GM18520 (cell line): ENCODE results near the gene KCNN2.

Experiments
- ATAC-seq: cut with Tn5 transposase; IDR thresholded peaks from one replicate; pipeline ENCODE4 v1.9.1; 2021; ENCODE audit not compliant: unreplicated experiment

KCNN2 gene

DNA sequence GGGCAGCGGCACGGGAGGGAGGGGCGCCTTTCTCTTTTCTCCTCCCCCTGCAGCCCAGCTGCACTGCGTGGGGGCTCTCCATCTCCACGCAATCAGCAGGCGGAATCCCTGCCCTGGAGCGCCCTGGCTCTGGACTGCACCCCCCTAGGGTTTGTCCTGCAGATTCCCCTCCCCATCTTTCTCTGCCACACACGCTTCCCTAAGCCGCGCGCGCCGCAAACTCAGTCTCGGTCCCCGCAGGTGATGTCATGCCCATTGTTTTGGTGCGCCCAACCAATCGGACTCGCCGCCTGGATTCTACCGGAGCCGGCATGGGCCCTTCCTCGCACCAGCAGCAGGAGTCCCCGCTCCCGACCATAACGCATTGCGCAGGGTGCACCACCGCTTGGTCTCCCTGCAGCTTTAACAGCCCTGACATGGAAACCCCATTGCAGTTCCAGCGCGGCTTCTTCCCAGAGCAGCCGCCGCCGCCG is at the start of gene KCNN2:
Gene KCNN2 (plus strand): TSS at position 347 of the 473 bp plus-strand sequence. CDS start 70 bp downstream, at position 417.
- no peak for ATAC-seq

DNA sequence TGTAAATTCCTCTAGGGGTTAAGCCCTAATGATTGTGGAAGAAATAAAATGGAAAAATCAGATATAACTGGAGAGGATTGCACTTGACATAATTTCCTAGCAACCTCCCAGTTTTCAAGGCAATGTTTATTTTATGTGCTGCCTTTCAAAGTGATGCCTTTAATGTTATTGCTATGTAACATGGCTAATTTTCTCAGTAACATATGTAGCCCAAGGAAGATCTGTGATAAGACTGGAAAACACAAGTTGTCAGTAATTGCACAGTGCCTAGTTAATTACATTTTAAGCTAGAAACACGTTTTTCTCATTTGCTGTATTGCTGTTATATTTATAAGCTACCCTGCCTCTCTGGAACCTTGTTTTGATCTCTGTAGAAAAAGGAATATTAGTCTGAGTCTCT is 49.2 kb upstream of the KCNN2 start:
- ATAC-seq = no peak

DNA sequence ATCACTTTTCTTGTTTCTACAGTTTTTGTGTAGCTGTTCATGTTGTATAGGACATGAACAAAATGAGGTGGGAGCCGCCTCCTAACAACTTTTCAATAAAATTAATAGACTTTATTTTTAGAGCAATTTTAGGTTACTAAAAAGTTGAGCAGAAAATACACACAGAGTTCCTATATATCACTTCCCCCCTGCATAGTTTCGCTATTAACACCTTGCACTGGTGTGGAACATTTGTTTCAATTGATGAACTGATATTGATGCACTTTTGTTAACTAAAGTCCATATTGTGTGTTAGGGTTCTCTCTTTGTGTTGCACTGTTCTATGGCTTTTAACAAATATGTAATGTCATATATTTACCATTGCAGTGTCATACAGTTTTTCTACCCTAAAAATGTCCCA is 47.8 kb upstream of the KCNN2 start:
- ATAC-seq = no peak

DNA sequence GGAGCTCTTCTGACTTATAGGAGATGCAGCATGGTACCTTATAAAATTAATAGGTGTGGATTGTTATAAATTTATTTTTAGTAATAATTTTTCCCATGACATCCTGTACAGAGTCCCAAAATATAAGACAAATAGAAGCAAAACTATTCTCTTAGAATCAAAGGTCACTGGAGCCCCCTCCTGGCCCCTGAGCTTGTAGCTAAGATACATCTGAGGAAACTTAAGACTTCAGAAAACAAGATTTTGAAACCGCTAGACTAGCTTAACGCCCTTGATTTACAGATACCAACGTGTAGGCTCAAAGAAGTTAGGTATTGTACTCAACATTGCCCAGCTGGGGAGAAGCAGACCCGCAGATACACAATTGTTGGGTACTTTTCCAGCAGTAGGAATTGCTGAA is 45.7 kb upstream of the KCNN2 start:
- ATAC-seq = no peak

DNA sequence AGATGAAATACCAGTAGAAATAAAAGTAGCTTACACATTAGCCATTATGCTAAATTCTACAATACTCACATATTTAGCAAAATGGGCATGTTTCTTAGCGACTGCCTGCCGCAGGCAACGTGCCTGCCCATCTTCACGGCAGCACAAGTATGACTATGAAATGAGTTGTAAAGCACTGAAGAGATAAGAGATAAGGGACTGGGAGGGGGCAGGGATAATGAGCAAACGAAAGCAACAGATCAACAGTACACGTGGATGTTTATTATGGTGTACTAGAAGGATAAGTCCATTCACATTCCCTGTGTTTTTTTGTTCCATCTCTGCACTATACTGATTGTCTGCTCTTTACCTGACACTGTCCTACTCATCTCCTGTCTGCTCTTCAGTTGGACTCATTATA is 44.1 kb upstream of the KCNN2 start:
- no peak for ATAC-seq

DNA sequence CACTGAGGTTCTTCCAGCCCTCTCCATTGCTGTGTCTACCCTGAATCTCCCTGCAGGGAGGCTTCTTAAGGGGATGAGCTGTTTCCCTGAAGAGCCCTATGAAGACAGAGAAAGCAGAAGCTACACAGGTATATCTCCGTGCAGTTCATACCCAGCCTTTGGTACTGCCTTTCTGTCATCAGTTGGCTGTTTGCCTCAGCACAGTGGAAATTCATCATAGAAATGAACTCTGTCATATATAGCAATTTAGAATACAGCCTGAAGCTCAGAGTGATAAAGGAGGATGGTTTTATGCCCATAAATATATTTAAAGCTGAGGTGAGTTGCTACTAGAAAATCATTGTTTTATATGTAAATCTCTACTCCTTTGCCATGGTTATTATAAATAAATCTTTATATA is 42.6 kb upstream of the KCNN2 start:
- no peak for ATAC-seq

- no peak for ATAC-seq
These were observed 42.0 kb upstream of the KCNN2 start for GRCh38 chr5:114319821-114320220.

DNA sequence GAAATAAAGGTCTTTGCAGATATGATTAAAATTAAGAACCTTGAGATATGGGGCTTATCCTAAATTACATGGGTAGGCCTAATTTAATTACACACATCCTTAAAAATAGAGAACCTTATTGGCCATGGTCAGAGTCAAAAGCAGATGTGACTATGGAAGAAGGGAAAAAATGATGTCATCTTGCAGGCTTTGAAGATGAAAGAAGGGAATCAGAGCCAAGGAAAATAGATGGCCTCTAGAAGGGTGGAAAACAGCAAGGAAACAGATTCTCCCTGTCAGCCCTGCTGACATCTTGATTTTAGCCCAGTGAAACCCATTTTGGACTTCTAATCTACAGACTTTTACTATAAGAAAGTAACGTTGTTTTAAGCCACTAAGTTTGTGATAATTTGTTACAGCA is 37.6 kb upstream of the KCNN2 start:
- no peak for ATAC-seq

DNA sequence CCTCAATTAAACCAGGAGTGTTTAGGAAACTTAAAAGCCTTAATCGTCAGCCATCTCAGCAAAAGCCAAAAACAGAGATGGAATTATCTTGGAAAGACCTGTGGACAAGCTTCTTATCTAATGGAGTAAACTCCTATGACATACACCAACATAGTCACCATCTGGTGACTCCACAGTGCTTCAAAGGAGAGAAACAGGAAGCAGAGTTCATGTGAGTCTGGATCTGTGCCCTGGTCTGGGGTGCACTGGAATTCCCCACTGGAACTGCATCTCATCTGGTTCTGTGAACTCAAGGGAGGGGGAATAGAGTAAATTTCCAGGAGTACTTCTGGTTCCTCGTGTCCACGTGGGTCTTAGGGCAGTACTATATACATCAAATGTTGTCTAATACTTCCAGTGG is 36.3 kb upstream of the KCNN2 start:
- ATAC-seq = no peak

DNA sequence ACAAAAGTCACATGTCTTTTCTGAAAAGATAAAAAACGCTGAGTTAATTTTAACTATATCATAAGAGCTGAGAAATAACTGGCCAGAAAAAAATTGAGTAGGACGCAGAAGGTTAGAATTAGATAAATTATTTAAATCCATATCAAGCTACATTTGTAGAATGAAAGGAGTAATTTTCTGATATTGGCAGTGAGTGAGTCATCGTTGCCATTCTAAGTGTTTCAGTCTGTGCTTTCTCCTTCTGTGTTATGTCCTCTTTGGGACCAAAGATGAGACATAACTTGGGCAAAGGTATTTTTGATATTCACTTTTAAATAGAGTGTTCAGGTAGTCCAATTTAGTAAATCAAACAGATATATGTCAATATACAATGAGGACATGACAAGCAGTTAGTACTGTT is 34.4 kb upstream of the KCNN2 start:
- no peak for ATAC-seq

- ATAC-seq = no peak
These were observed 33.9 kb upstream of the KCNN2 start for GRCh38 chr5:114327987-114328386.

DNA sequence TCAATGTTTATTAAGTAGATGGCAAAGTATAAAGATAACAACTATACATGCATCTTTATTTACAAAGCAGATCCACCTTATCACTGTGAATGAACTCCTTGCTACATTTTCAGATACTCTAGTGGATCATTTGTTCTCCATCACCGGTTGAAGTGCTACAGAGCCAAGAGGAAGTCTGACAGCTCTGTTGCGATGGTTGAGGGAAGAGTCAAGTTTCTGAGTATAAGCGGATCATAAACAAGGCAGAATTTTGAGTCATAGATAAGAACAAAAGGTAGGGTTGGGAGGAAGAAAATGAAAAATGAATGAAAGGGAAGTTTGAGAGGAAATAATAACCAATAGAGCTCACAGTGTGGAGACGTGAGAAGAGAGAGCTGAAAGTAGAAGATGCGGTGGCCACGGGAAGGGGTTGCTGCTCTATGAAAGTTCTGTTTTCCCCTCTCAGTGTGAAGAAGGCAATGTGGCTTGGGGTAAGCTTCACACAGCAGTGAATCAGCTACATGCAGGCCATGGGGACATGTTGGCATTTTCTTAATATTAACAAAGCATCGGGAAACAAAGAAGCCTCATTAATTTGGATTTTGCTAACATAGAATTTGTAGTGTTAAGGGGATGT is 30.8 kb upstream of the KCNN2 start:
- no peak for ATAC-seq

DNA sequence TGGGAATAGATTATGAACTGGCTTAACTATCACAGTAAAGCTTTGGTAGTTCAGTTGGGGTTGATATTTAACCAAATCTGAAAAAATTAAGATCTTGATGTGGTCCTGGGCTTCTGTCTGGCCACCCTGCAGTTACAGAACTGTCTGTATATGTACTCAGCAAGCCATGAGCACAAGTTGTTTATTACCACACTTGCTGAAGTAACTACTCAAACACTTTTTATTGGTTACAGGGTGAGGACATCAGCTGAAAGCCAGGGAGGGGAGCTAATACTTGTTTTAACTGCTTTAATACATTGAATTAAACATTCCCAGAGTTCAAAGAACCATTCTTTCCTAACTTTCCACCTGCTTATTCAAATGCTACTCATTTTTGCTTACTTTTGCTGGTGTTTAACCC is 29.4 kb upstream of the KCNN2 start:
- ATAC-seq = no peak

- ATAC-seq = no peak
These were observed 28.9 kb upstream of the KCNN2 start for GRCh38 chr5:114332925-114333324.

GRCh38 chr5:114335391-114335790 is 26.5 kb upstream of the KCNN2 start:
- no peak for ATAC-seq

- no peak for ATAC-seq
These were observed 22.8 kb upstream of the KCNN2 start for GRCh38 chr5:114339108-114339507.

DNA sequence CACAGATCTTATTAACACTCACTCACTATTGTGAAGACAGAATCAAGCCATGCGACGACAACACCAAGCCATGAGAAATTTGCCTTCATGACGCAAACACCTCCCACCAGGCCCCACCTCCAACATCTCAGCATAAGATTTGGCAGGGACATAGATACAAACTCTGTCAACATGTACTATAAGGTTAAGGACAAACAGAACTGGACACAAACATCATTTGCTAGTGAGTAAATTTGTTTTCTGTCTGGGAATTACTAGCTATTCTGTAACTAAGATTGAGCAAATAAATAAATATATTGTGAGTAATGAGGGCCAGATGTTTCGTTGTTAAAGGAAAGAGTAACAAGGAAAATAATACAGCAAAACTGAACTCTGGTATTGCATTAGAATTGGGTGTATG is 15.7 kb upstream of the KCNN2 start:
- ATAC-seq = no peak

- ATAC-seq = no peak
These were observed 6.6 kb upstream of the KCNN2 start for GRCh38 chr5:114355086-114355830.

- ATAC-seq = no peak
These were observed 3.5 kb upstream of the KCNN2 start for GRCh38 chr5:114358329-114358728.

DNA sequence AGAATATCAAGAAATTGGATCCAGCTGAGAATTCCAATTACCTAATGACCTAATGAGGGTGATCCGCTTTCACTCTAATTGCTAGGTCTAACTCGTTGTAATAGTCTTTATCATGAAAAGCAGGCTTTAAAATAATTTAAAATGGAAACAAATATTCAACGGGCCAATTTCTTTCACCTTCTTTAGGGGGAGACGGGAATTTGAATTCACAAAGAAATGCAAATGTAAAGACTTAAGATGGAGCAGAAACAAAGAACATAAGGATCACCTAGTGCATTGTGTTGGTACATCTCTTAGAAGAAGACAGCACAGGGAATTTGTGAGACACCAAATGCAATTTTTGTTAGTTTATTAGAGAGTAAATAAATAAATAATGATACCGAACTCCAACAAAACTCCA is 1.5 kb upstream of the KCNN2 start:
- no peak for ATAC-seq

DNA sequence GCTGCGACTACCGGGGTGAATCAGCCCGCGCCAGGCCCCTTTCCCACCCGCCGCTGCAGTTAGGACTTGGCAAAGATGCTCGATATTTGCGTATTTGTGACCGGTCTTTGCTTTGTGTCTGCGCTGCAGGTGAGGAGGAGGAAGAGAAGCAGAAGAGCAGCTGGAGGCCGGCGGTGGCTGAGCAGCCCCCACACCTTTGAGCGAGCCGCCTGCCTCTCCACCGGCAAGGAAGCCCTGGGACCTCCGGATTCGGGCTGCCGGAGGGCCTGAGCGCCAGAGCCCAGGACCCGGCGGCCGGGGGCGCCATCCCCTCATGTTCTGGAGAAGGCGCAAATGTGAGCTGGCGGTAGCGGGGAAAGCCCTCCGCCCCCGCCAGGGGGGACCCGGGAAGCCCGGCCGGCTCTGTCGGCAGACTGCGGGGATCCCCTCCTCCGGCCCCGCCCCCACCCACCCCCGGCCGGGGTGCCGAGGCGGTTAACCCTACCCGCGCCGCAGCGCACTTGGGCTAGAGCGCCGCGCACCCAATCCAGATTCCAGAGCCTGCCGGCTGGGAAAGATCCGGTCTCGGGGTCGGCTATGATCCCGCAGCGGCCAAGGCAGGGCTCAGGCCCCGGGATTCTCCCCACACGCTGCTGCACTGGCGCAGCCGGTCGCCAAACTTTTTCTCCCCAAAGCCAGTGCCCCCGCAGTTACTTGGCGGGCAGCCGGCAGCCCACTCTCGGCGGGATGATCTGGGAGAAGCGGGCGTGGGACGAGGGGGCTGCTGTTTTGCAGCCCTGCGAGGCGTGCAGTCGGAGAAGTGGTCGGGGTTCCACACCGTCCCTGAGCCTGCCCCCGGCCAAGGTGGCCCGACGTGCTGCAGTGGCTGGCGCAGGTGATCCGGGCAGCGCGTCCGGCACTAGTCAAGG is 800 bp upstream of the KCNN2 start:
- no peak for ATAC-seq
